Measurements from ENCODE around the gene GDF9.

Gene GDF9

DNA sequence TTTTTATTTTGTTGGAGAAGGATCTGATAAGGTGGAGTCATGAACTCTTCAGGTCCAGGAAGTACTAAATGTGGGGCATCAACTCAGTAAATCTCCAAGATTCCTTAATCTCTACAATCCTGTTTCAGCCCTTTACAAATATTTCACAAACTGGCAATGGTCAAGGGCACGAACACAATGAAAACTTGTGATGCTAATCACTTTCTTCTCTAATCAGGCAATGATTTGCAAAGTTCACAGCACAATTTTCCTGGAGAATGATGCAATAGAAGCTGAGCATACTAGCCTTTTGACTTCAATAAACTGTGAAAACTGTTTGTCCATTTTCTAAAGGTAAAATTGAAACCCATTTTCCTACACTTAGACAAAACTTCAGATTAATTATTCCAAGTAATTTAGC lies 16.9 kb downstream of the GDF9 start:
- TF ChIP-seq, protein P1, sequence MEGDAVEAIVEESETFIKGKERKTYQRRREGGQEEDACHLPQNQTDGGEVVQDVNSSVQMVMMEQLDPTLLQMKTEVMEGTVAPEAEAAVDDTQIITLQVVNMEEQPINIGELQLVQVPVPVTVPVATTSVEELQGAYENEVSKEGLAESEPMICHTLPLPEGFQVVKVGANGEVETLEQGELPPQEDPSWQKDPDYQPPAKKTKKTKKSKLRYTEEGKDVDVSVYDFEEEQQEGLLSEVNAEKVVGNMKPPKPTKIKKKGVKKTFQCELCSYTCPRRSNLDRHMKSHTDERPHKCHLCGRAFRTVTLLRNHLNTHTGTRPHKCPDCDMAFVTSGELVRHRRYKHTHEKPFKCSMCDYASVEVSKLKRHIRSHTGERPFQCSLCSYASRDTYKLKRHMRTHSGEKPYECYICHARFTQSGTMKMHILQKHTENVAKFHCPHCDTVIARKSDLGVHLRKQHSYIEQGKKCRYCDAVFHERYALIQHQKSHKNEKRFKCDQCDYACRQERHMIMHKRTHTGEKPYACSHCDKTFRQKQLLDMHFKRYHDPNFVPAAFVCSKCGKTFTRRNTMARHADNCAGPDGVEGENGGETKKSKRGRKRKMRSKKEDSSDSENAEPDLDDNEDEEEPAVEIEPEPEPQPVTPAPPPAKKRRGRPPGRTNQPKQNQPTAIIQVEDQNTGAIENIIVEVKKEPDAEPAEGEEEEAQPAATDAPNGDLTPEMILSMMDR (IDR thresholded peaks at IDR 0.05), result no peak
- Histone ChIP-seq H3K36me3 (no peaks in the 10 kb centered on the region), H3K27me3 (no peaks in the 10 kb centered on the region), H3K4me3 (no peak overlapping the region), H3K9me3 (no peaks in the 10 kb centered on the region), H3K27ac (no peak overlapping the region), H3K4me1 (no peaks in the 10 kb centered on the region)
- intact Hi-C loops (cut with DNase I; ENCODE audit: low total_unique reads), result no loop called here
- no peak for DNase-seq

DNA sequence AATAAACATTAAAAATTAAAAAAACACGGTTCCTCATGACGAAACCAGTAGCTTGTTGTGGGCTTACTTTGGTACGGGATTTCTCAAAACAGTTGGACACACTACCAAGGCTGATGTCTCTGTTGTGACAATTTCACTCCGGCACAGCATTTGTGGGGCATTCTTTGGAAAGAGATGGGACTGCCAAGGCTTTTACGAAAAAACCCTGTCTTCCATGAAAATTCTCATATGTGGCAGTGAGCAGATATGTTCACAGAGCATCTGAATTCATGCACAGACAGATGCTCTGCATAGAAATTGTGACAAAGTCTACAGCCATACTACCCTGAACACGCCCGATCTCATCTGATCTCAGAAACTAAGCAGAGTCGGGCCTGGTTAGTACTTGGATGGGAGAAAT lies 18.0 kb downstream of the GDF9 start:
- TF ChIP-seq, protein P1 (IDR thresholded peaks at IDR 0.05), result no peak
- intact Hi-C loops (cut with DNase I; ENCODE audit: low total_unique reads), result no loop called here
- DNase-seq, result no peak
- no peaks in the 10 kb centered on the region for H3K27me3 ChIP-seq
- no peaks in the 10 kb centered on the region for H3K4me1 ChIP-seq
- no peaks in the 10 kb centered on the region for H3K36me3 ChIP-seq
- H3K4me3 ChIP-seq, result no peak overlapping the region
- no peak overlapping the region for H3K27ac ChIP-seq
- H3K9me3 ChIP-seq, result no peaks in the 10 kb centered on the region

DNA sequence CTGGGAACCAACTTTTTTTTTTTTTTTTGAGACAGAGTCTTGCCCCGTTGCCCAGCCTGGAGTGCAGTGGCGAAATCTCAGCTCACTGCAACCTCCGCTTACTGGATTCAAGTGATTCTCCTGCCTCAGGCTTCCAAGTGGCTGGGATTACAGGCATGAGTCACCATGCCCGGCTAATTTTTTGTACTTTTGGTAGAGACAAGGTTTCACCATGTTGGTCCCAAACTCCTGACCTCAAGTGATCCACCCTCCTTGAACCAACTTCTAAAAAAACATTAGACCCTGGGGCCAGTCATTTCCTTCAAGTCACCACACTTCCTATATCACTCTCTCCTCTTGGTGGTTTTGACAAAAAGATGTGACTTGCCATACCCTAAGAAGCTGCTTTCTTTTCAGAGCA lies 25.0 kb downstream of the GDF9 start:
- no peak overlapping the region for H3K4me3 ChIP-seq
- no peaks in the 10 kb centered on the region for H3K27me3 ChIP-seq
- H3K4me1 ChIP-seq, result no peaks in the 10 kb centered on the region
- TF ChIP-seq, protein P1 (IDR thresholded peaks at IDR 0.05), result no peak
- H3K27ac ChIP-seq, result no peak overlapping the region
- DNase-seq, result no peak
- intact Hi-C loops (cut with DNase I; ENCODE audit: low total_unique reads), result no loop called here
- no peaks in the 10 kb centered on the region for H3K9me3 ChIP-seq
- no peaks in the 10 kb centered on the region for H3K36me3 ChIP-seq

DNA sequence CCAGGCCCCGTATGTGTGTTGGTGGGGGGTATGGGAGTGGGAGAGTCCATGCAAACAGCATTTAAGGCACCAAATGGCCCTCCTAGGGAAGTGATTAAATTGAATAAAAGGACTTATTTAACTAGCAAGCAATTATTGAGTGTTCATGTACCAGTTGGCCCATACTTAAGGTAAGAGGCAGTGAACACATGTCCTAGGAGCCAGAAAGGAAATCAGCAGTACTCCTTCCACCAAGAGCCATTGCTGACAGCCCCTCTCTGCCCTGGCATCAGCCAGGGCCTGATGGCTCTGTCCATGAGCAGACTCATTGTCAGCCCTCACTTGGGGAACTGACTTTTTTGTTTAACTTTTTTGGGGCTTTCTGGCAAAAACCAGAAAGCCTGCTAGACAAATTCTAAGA lies 25.4 kb downstream of the GDF9 start:
- Histone ChIP-seq H3K4me3 (no peak overlapping the region), H3K9me3 (no peaks in the 10 kb centered on the region), H3K36me3 (no peaks in the 10 kb centered on the region), H3K4me1 (no peaks in the 10 kb centered on the region), H3K27me3 (no peaks in the 10 kb centered on the region), H3K27ac (no peak overlapping the region)
- intact Hi-C loops (cut with DNase I; ENCODE audit: low total_unique reads), result no loop called here
- TF ChIP-seq, protein P1 (IDR thresholded peaks at IDR 0.05), result no peak
- DNase-seq, result no peak

DNA sequence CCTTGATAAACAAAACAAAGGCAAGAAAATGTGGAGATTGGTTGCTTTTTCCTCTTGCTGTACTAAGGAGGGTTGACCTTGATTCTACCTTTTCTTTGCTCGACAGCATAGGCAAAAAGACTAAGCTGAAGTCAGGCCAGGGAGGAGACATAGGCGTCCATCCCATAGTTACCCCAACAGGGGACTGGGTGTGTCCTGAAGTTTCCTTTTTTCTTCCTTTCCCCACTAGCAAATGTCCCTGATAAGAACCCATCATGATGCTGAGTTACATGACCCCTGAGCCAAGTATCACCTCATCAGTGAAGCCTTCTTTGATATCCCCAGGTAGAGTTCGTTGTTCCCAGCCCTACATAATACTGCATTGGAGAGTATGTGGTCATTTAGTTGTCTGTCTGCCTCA lies 26.0 kb downstream of the GDF9 start:
- Histone ChIP-seq H3K27me3 (no peaks in the 10 kb centered on the region), H3K4me1 (no peaks in the 10 kb centered on the region), H3K36me3 (no peaks in the 10 kb centered on the region), H3K27ac (no peak overlapping the region), H3K4me3 (no peak overlapping the region), H3K9me3 (no peaks in the 10 kb centered on the region)
- intact Hi-C loops (cut with DNase I; ENCODE audit: low total_unique reads), result no loop called here
- TF ChIP-seq, protein P1 (IDR thresholded peaks at IDR 0.05), result no peak
- no peak for DNase-seq
